Left ventricle myocardium inferior (tissue), 1 donor: ENCODE data around the gene TRMT13. TPM values are rescaled to one million over a fixed set of nuclear protein-coding genes. Genes with fewer than 3 reads are reported as not detected.

Experiments
- DNase-seq: peaks from one replicate; pipeline ENCODE4 v3.0.0-alpha.2; 2020
- H3K27ac ChIP-seq: fragments of 200-600 bp; replicated peaks from 2 replicates; pipeline ENCODE4 v1.8.0; 2021
- H3K27me3 ChIP-seq: fragments of 200-600 bp; 2 replicates; pipeline ENCODE4 v1.8.0; 2021; ENCODE audit warnings: low read depth
- H3K36me3 ChIP-seq: fragments of 200-600 bp; 2 replicates; pipeline ENCODE4 v1.8.0; 2021
- H3K4me1 ChIP-seq: fragments of 200-600 bp; 2 replicates; pipeline ENCODE4 v1.8.0; 2021
- H3K4me3 ChIP-seq: fragments of 200-600 bp; 2 replicates; pipeline ENCODE4 v1.8.0; 2021; ENCODE audit warnings: mild to moderate bottlenecking, moderate library complexity
- H3K9me3 ChIP-seq: fragments of 200-600 bp; replicated peaks from 2 replicates; pipeline ENCODE4 v1.8.0; 2021
- CTCF ChIP-seq: fragments of 200-600 bp; IDR thresholded peaks from 2 replicates; pipeline ENCODE4 v1.8.0; 2021; ENCODE audit warnings: antibody characterized with exemption, mild to moderate bottlenecking, borderline replicate concordance
- intact Hi-C: fragments of 100-400 bp; cut with micrococcal nuclease; formaldehyde crosslinking; loops from one replicate; pipeline ENCODE4 v1.11.0; 2022
- total RNA-seq: library from RNA; stranded (reverse); fragmentation: NEBNext Ultra II Directional; extraction: Animal tissue kit (Norgen Biotek cat#: 25700); gene quantifications from one replicate; pipeline ENCODE4 v1.2.1, GENCODE V29; 2021
- donor health status: DM: no; HTN: yes; CAD: no; lungs with severe emphysema.

The TRMT13 gene
- total RNA-seq, 1 donor from 2014 or later: 7.5 TPM

GRCh38 chr1:100130552-100131077 is 2.3 kb upstream of the TRMT13 start:
- peaks cover 33% of the 10 kb centered on the region for H3K4me1 ChIP-seq
- H3K27ac ChIP-seq: no peak overlapping the region
- no peaks in the 10 kb centered on the region for H3K36me3 ChIP-seq
- DNase-seq: no peak
- intact Hi-C loops: loop anchor here (10.0 kb wide), 1 partner anchor 144 kb away; no protein-coding TSS in a partner anchor
- H3K27me3 ChIP-seq: no peaks in the 10 kb centered on the region
- no peak overlapping the region for H3K4me3 ChIP-seq
- no peaks in the 10 kb centered on the region for H3K9me3 ChIP-seq
- TF ChIP-seq CTCF: no peak

GRCh38 chr1:100131623-100132022 is 1.3 kb upstream of the TRMT13 start:
- Histone ChIP-seq H3K27me3 (no peaks in the 10 kb centered on the region), H3K9me3 (no peaks in the 10 kb centered on the region), H3K4me1 (peaks cover 36% of the 10 kb centered on the region), H3K36me3 (peaks cover under 1% of the 10 kb centered on the region), H3K27ac (no peak overlapping the region), H3K4me3 (peak overlapping the region; percentile 86)
- intact Hi-C loops: loop anchor here (10.0 kb wide), 1 partner anchor 143 kb away; no protein-coding TSS in a partner anchor
- no peak for TF ChIP-seq CTCF
- no peak for DNase-seq

GRCh38 chr1:100134872-100135271 is 1.9 kb downstream of the TRMT13 start:
- Histone ChIP-seq H3K4me3 (no peak overlapping the region), H3K36me3 (peaks cover 31% of the 10 kb centered on the region), H3K27ac (no peak overlapping the region), H3K9me3 (no peaks in the 10 kb centered on the region), H3K4me1 (peaks cover 36% of the 10 kb centered on the region), H3K27me3 (no peaks in the 10 kb centered on the region)
- no peak for DNase-seq
- intact Hi-C loops: loop anchor here (10.0 kb wide), 1 partner anchor 140 kb away; no protein-coding TSS in a partner anchor
- TF ChIP-seq CTCF: no peak

- TF ChIP-seq CTCF: no peak
- Histone ChIP-seq H3K27me3 (no peaks in the 10 kb centered on the region), H3K4me3 (no peak overlapping the region), H3K36me3 (peaks cover 59% of the 10 kb centered on the region), H3K27ac (no peak overlapping the region), H3K4me1 (peaks cover 37% of the 10 kb centered on the region), H3K9me3 (no peaks in the 10 kb centered on the region)
- intact Hi-C loops: loop anchor here (10.0 kb wide), 1 partner anchor 137 kb away; no protein-coding TSS in a partner anchor
- no peak for DNase-seq
Measured at GRCh38 chr1:100137602-100138001, 4.6 kb downstream of the TRMT13 start.

GRCh38 chr1:100141192-100141591 is 8.2 kb downstream of the TRMT13 start:
- intact Hi-C loops: no loop called here
- DNase-seq: no peak
- H3K27ac ChIP-seq: no peak overlapping the region
- no peak overlapping the region for H3K4me3 ChIP-seq
- H3K27me3 ChIP-seq: no peaks in the 10 kb centered on the region
- H3K4me1 ChIP-seq: peaks cover 10% of the 10 kb centered on the region
- no peaks in the 10 kb centered on the region for H3K9me3 ChIP-seq
- no peak for TF ChIP-seq CTCF
- peaks cover 93% of the 10 kb centered on the region for H3K36me3 ChIP-seq
